WTC11 (cell line): ENCODE results near the gene RASAL3. TPM values are rescaled to one million over a fixed set of nuclear protein-coding genes. Genes with fewer than 3 reads are reported as not detected.

ENCODE experiments used
- ATAC-seq: fragments of 200-7000 bp; cut with Tn5 transposase; 2 replicates; pipeline ENCODE4 v1.10.0; 2021; ENCODE audit warnings: mild to moderate bottlenecking, moderate library complexity
- CTCF ChIA-PET: fragments of 300-600 bp; sonication (Branson Sonifier 250); formaldehyde crosslinking; loops from one replicate; lab custom pipeline; 2021; ENCODE audit warnings: antibody characterized with exemption; lab: Charles Lee
- POLR2A ChIA-PET: fragments of 350-600 bp; sonication (Branson Sonifier 250); formaldehyde crosslinking; loops from one replicate; lab custom pipeline; 2021; ENCODE audit warnings: antibody characterized with exemption; lab: Charles Lee
- DNase-seq: peaks from one replicate; pipeline ENCODE4 v3.0.0; 2021; ENCODE audit warnings: low spot score
- H3K27ac Mint-ChIP-seq: 2 replicates; pipeline ENCODE4 v1.8.0; 2021; ENCODE audit warnings: mixed read lengths
- H3K27me3 Mint-ChIP-seq: 2 replicates; pipeline ENCODE4 v1.8.0; 2021; ENCODE audit warnings: low read depth, mild to moderate bottlenecking, moderate library complexity, mixed read lengths
- H3K36me3 Mint-ChIP-seq: 2 replicates; pipeline ENCODE4 v1.8.0; 2021; ENCODE audit warnings: mixed read lengths
- H3K4me1 Mint-ChIP-seq: 2 replicates; pipeline ENCODE4 v1.8.0; 2022; ENCODE audit warnings: mixed read lengths
- H3K4me3 Mint-ChIP-seq: 2 replicates; pipeline ENCODE4 v1.8.0; 2021; ENCODE audit warnings: mild to moderate bottlenecking, moderate library complexity, mixed read lengths
- H3K9me3 Mint-ChIP-seq: 2 replicates; pipeline ENCODE4 v1.8.0; 2021; ENCODE audit warnings: mixed read lengths
- CREM ChIP-seq: sonication (generic); formaldehyde crosslinking; IDR thresholded peaks from 2 replicates; pipeline ENCODE4 v1.8.1; 2022; ENCODE audit warnings: mild to moderate bottlenecking, missing genetic modification reagents, moderate library complexity
- E2F5 ChIP-seq: sonication (generic); formaldehyde crosslinking; IDR thresholded peaks from 2 replicates; pipeline ENCODE4 v1.8.1; 2022; ENCODE audit warnings: mild to moderate bottlenecking, moderate library complexity, missing genetic modification reagents
- FOXP4 ChIP-seq: sonication (generic); formaldehyde crosslinking; IDR thresholded peaks from 2 replicates; pipeline ENCODE4 v1.8.0; 2022; ENCODE audit warnings: mild to moderate bottlenecking, missing genetic modification reagents
- NR1H2 ChIP-seq: sonication (generic); formaldehyde crosslinking; IDR thresholded peaks from 2 replicates; pipeline ENCODE4 v1.9.0; 2021; ENCODE audit warnings: mild to moderate bottlenecking, moderate library complexity, missing genetic modification reagents
- NR3C1 ChIP-seq: sonication (generic); formaldehyde crosslinking; conservative IDR thresholded peaks from 2 replicates; pipeline ENCODE4 v1.8.1; 2023; ENCODE audit warnings: low read depth, mild to moderate bottlenecking, missing genetic modification reagents
- PRRX2 ChIP-seq: fragments of 250-450 bp; sonication (Bioruptor Pico); IDR thresholded peaks from 2 replicates; pipeline ENCODE4 v1.8.0; 2021; ENCODE audit warnings: mild to moderate bottlenecking
- RORB ChIP-seq: fragments of 250-450 bp; sonication (Bioruptor Pico); IDR thresholded peaks from 2 replicates; pipeline ENCODE4 v1.9.0; 2021; ENCODE audit warnings: mild to moderate bottlenecking
- TP53 ChIP-seq: sonication (generic); formaldehyde crosslinking; IDR thresholded peaks from 2 replicates; pipeline ENCODE4 v1.8.1; 2023; ENCODE audit warnings: mild to moderate bottlenecking, missing genetic modification reagents
- ZNF121 ChIP-seq: sonication (generic); formaldehyde crosslinking; IDR thresholded peaks from 2 replicates; pipeline ENCODE4 v1.8.0; 2023; ENCODE audit warnings: missing genetic modification reagents
- ZNF138 ChIP-seq: sonication (generic); formaldehyde crosslinking; conservative IDR thresholded peaks from 2 replicates; pipeline ENCODE4 v1.8.1; 2022; ENCODE audit warnings: mild to moderate bottlenecking, moderate library complexity, missing genetic modification reagents
- ZNF396 ChIP-seq: fragments of 250-450 bp; sonication (Bioruptor Pico); IDR thresholded peaks from 2 replicates; pipeline ENCODE4 v1.8.0; 2021; ENCODE audit warnings: mild to moderate bottlenecking, moderate library complexity, borderline replicate concordance
- ZNF416 ChIP-seq: fragments of 250-450 bp; sonication (Bioruptor Pico); IDR thresholded peaks from 2 replicates; pipeline ENCODE4 v1.9.0; 2021; ENCODE audit warnings: mild to moderate bottlenecking, inconsistent platforms
- total RNA-seq: library from RNA; stranded (reverse); gene quantifications from 3 replicates; pipeline ENCODE4 v1.2.3, GENCODE V29; 2021
- TF ChIP-seq, protein P1 (sequence below): sonication (generic); formaldehyde crosslinking; IDR thresholded peaks from 2 replicates; pipeline ENCODE4 v1.8.0; 2022; ENCODE audit warnings: mild to moderate bottlenecking, missing genetic modification reagents
- TF ChIP-seq, protein P2 (sequence below): fragments of 250-450 bp; sonication (Bioruptor Pico); conservative IDR thresholded peaks from 2 replicates; pipeline ENCODE4 v1.9.0; 2021; ENCODE audit warnings: mild to moderate bottlenecking
- TF ChIP-seq, protein P3 (sequence below): fragments of 250-450 bp; sonication (Bioruptor Pico); IDR thresholded peaks from 2 replicates; pipeline ENCODE4 v1.8.0; 2021; ENCODE audit warnings: mild to moderate bottlenecking
- TF ChIP-seq, protein P4 (sequence below): sonication (generic); formaldehyde crosslinking; IDR thresholded peaks from 2 replicates; pipeline ENCODE4 v1.8.1; 2023; ENCODE audit warnings: mild to moderate bottlenecking, missing genetic modification reagents
- TF ChIP-seq, protein P5 (sequence below): sonication (generic); formaldehyde crosslinking; IDR thresholded peaks from 2 replicates; pipeline ENCODE4 v1.8.0; 2023; ENCODE audit warnings: missing genetic modification reagents

Gene RASAL3
- total RNA-seq, 1 experiment from 2014 or later: 1.6 TPM

GRCh38 chr19:15418579-15419412 lies 45.5 kb downstream of the RASAL3 start, which contains the start of gene AKAP8L (continued):
- TF ChIP-seq E2F5: no peak
- peak; percentile 93 for TF ChIP-seq ZNF416 (CRISPR knock-in tag)
- no peak for TF ChIP-seq ZNF121 (CRISPR knock-in tag)
- no peak for TF ChIP-seq FOXP4 (CRISPR knock-in tag)
- TF ChIP-seq, protein P1, sequence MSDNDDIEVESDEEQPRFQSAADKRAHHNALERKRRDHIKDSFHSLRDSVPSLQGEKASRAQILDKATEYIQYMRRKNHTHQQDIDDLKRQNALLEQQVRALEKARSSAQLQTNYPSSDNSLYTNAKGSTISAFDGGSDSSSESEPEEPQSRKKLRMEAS (CRISPR knock-in tag): peak; percentile 76
- no peak for TF ChIP-seq RORB (CRISPR knock-in tag)
- TF ChIP-seq NR1H2 (CRISPR knock-in tag): no peak
- no peak for TF ChIP-seq NR3C1 (CRISPR knock-in tag)
- TF ChIP-seq, protein P2, sequence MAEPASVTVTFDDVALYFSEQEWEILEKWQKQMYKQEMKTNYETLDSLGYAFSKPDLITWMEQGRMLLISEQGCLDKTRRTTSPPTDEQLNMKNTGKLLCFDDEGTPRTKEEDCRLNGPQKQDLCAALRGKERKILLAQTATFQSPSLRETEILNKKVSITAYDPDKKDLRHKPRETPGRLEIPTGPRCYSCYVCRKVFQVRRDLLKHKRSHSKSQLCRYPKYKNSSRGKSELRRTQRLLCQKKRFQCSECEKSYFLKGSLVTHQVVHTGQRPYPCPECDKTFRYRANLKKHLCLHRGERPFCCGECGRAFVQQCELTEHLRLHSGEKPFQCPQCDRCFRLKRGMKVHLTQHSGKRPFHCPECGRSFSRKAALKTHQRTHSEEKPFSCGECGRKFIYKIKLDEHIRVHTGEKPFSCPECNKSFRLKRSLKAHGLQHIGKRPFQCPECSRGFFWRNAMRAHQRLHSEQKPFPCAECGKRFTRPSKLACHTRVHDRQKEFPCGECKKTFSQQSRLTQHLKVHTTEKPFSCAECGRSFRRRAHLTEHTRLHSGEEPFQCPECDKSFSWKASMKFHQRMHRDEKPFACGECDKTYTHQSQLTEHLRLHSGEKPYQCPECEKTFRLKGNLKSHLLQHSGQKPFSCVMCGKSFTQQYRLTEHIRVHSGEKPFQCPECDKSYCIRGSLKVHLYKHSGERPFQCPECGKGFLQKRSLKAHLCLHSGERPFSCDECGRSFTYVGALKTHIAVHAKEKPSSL: no peak
- no peak for TF ChIP-seq PRRX2 (CRISPR knock-in tag)
- TF ChIP-seq ZNF138 (CRISPR knock-in tag): no peak
- TF ChIP-seq, protein P3, sequence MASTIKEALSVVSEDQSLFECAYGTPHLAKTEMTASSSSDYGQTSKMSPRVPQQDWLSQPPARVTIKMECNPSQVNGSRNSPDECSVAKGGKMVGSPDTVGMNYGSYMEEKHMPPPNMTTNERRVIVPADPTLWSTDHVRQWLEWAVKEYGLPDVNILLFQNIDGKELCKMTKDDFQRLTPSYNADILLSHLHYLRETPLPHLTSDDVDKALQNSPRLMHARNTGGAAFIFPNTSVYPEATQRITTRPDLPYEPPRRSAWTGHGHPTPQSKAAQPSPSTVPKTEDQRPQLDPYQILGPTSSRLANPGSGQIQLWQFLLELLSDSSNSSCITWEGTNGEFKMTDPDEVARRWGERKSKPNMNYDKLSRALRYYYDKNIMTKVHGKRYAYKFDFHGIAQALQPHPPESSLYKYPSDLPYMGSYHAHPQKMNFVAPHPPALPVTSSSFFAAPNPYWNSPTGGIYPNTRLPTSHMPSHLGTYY (CRISPR knock-in tag): peak; percentile 44; the same call in 1 of the 2 replicates
- no peak for TF ChIP-seq TP53 (CRISPR knock-in tag)

- Mint-ChIP-seq H3K9me3 (0 out of 2 replicates have a peak, but pooled peaks cover 5% of the 10 kb centered on the region), H3K36me3 (peaks cover 28% of the 10 kb centered on the region), H3K27ac (peak overlapping the region; percentile 69), H3K27me3 (no peaks in the 10 kb centered on the region), H3K4me3 (peak overlapping the region; percentile 95), H3K4me1 (peaks cover 17% of the 10 kb centered on the region)
- ATAC-seq (no peak), DNase-seq (no peak)
- POLR2A ChIA-PET: interaction anchor here (0.6 to 2.6 kb wide), 13 partner anchors 15 to 783 kb away, joined by 3 to 31 read pairs (median 4); partner anchors contain the start of genes AKAP8 and FAM32A
- CTCF ChIA-PET: interaction anchor here (0.7 to 5.8 kb wide), 15 partner anchors 15 to 767 kb away, joined by 4 to 128 read pairs (median 6); partner anchors contain the start of genes AKAP8, FAM32A and RAB8A
- TF ChIP-seq, protein P4, sequence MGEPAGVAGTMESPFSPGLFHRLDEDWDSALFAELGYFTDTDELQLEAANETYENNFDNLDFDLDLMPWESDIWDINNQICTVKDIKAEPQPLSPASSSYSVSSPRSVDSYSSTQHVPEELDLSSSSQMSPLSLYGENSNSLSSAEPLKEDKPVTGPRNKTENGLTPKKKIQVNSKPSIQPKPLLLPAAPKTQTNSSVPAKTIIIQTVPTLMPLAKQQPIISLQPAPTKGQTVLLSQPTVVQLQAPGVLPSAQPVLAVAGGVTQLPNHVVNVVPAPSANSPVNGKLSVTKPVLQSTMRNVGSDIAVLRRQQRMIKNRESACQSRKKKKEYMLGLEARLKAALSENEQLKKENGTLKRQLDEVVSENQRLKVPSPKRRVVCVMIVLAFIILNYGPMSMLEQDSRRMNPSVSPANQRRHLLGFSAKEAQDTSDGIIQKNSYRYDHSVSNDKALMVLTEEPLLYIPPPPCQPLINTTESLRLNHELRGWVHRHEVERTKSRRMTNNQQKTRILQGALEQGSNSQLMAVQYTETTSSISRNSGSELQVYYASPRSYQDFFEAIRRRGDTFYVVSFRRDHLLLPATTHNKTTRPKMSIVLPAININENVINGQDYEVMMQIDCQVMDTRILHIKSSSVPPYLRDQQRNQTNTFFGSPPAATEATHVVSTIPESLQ (CRISPR knock-in tag): no peak
- TF ChIP-seq, protein P2: no peak
- TF ChIP-seq CREM (no peak), ZNF396 (no peak), NR3C1 (CRISPR knock-in tag) (no peak)
- TF ChIP-seq, protein P5, sequence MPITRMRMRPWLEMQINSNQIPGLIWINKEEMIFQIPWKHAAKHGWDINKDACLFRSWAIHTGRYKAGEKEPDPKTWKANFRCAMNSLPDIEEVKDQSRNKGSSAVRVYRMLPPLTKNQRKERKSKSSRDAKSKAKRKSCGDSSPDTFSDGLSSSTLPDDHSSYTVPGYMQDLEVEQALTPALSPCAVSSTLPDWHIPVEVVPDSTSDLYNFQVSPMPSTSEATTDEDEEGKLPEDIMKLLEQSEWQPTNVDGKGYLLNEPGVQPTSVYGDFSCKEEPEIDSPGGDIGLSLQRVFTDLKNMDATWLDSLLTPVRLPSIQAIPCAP (CRISPR knock-in tag): no peak
These were observed 46.1 kb downstream of the RASAL3 start for GRCh38 chr19:15418231-15418578.
